NB4 (cell line): ENCODE measurements around the gene RIPK4.

ENCODE experiments used
- MYC ChIP-seq: IDR thresholded peaks from 2 replicates; pipeline ENCODE4 v1.6.1; 2011; ENCODE audit warnings: low read depth, low read length
- POLR2A ChIP-seq: IDR thresholded peaks from 2 replicates; pipeline ENCODE4 v1.6.1; 2011; ENCODE audit warnings: mild to moderate bottlenecking; ENCODE audit not compliant: insufficient read length; ENCODE audit errors: extremely low read depth
- TF ChIP-seq, protein P1 (sequence below): IDR thresholded peaks from one replicate; pipeline ENCODE4 v1.5.1; 2012; ENCODE audit warnings: low read depth, low read length
- TF ChIP-seq, protein P2 (sequence below): IDR thresholded peaks from 2 replicates; pipeline ENCODE4 v1.6.1; 2011; ENCODE audit warnings: low read depth, low read length

DNA sequence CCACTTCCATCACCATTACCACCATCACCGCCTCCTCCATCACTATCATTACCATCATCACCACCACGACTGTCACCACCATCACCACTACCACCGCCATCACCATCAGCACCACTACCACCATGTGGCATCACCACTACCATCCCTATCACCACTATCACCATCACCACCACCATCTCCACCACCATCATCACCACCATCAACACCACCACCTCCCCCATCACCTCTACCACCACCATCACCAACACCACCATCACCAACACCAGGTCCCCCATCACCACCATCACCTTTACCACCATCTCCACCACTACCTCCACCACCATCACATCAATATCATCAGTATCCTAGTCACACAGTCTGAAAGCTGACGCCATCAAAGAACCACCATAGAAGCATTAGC lies 39.9 kb upstream of the RIPK4 start:
- TF ChIP-seq, protein P1, sequence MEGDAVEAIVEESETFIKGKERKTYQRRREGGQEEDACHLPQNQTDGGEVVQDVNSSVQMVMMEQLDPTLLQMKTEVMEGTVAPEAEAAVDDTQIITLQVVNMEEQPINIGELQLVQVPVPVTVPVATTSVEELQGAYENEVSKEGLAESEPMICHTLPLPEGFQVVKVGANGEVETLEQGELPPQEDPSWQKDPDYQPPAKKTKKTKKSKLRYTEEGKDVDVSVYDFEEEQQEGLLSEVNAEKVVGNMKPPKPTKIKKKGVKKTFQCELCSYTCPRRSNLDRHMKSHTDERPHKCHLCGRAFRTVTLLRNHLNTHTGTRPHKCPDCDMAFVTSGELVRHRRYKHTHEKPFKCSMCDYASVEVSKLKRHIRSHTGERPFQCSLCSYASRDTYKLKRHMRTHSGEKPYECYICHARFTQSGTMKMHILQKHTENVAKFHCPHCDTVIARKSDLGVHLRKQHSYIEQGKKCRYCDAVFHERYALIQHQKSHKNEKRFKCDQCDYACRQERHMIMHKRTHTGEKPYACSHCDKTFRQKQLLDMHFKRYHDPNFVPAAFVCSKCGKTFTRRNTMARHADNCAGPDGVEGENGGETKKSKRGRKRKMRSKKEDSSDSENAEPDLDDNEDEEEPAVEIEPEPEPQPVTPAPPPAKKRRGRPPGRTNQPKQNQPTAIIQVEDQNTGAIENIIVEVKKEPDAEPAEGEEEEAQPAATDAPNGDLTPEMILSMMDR, result no peak
- TF ChIP-seq, protein P2, sequence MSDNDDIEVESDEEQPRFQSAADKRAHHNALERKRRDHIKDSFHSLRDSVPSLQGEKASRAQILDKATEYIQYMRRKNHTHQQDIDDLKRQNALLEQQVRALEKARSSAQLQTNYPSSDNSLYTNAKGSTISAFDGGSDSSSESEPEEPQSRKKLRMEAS, result no peak
- TF ChIP-seq POLR2A (no peak), MYC (no peak)
